Measurements from ENCODE around the gene KLF1.

KLF1 gene

DNA sequence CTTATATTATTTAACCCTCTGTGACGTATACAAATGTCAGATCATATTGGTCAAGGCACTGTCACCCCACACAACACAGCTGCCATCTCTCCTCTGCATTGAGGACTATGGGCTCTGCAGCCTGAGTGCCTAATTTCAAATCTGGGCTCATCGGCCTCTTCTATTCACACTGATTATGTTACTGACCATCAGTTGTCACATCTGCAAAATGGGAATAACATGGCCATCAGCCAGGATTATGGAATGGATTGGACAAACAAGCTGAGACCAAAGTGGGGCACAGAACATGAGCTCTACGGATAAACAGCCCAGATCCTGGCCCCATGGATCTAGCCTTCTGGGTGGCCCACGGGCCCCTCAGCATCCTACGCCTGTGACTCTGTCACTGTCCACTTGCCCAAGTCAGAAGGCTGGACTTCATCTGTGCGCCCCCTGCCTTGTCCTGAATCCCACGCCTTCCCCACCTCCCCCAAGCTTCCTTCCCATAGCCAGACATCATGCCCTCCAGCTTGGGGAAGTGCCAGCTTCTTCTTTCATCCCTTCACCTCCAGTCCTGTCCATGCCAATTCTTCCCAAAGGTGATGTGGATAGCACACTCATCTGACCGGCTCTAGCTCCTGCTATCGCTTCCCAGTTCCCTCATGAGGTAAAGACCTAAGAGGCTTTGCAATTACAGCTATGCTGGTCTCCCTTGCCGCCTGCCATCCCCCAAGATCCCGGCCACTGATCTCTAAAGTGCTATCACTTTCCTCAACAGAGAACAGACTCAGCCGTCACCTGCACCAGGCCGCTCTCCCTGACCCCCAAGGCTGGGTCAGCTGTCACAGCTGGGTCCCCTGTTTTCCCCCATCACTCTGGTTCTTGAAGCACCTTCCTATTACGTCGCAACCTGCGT is 45.6 kb upstream of the KLF1 start:
- H3K27me3 ChIP-seq (ENCODE audit: insufficient read depth, poor library complexity, severe bottlenecking), result no peaks in the 10 kb centered on the region
- no peak for DNase-seq (ENCODE audit: low spot score)
- TF ChIP-seq, protein P1, sequence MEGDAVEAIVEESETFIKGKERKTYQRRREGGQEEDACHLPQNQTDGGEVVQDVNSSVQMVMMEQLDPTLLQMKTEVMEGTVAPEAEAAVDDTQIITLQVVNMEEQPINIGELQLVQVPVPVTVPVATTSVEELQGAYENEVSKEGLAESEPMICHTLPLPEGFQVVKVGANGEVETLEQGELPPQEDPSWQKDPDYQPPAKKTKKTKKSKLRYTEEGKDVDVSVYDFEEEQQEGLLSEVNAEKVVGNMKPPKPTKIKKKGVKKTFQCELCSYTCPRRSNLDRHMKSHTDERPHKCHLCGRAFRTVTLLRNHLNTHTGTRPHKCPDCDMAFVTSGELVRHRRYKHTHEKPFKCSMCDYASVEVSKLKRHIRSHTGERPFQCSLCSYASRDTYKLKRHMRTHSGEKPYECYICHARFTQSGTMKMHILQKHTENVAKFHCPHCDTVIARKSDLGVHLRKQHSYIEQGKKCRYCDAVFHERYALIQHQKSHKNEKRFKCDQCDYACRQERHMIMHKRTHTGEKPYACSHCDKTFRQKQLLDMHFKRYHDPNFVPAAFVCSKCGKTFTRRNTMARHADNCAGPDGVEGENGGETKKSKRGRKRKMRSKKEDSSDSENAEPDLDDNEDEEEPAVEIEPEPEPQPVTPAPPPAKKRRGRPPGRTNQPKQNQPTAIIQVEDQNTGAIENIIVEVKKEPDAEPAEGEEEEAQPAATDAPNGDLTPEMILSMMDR (IDR thresholded peaks at IDR 0.05; ENCODE audit: poor library complexity, severe bottlenecking), result no peak
- H3K9me3 ChIP-seq (ENCODE audit: severe bottlenecking), result no peaks in the 10 kb centered on the region
- H3K27ac ChIP-seq (ENCODE audit: poor library complexity, severe bottlenecking), result peak overlapping the region; percentile 47
- ATAC-seq (ENCODE audit: low read depth), result no peak
- H3K4me1 ChIP-seq (ENCODE audit: insufficient read depth, poor library complexity, severe bottlenecking), result peaks cover 2% of the 10 kb centered on the region
- H3K4me3 ChIP-seq (ENCODE audit: severe bottlenecking), result peak overlapping the region; percentile 93
- H3K36me3 ChIP-seq (ENCODE audit: low read depth), result peaks cover 40% of the 10 kb centered on the region

DNA sequence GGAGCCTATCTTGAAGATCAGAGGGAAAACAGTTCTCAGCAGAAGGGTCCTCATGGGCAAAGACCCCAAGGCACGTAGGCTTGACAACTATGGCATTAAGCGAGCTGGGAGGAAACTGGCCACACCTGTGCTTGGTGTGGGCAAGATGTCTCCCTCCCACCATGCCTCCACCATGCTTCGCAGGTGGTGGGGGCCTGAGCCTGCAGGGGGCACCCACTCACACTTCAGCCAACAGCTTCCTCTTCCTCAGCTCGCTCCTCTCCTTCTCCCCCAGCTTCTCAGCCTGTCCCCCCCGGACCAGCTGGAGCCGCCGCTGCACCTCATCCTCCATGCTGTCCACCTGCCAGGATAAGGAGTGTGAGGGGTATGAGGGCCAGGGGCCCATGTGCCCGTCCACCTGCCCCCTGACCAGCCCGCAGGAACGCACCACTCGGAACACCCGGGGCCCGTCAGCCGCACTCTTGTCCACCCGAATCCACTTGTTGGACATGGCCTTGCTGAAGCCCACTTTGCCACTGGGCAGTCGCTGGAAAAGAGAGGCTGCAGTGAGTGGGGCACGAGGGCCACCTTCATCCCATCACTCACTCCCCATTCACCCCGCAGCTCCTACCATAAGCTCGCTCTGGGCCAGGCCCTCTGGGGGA is 43.1 kb upstream of the KLF1 start:
- Histone ChIP-seq H3K9me3 (ENCODE audit: severe bottlenecking) (no peaks in the 10 kb centered on the region), H3K4me1 (ENCODE audit: insufficient read depth, poor library complexity, severe bottlenecking) (peaks cover 2% of the 10 kb centered on the region), H3K36me3 (ENCODE audit: low read depth) (peaks cover 62% of the 10 kb centered on the region), H3K27ac (ENCODE audit: poor library complexity, severe bottlenecking) (no peak overlapping the region), H3K4me3 (ENCODE audit: severe bottlenecking) (no peak overlapping the region), H3K27me3 (ENCODE audit: insufficient read depth, poor library complexity, severe bottlenecking) (no peaks in the 10 kb centered on the region)
- DNase-seq (ENCODE audit: low spot score), result no peak
- ATAC-seq (ENCODE audit: low read depth), result no peak
- TF ChIP-seq, protein P1 (IDR thresholded peaks at IDR 0.05; ENCODE audit: poor library complexity, severe bottlenecking), result no peak

DNA sequence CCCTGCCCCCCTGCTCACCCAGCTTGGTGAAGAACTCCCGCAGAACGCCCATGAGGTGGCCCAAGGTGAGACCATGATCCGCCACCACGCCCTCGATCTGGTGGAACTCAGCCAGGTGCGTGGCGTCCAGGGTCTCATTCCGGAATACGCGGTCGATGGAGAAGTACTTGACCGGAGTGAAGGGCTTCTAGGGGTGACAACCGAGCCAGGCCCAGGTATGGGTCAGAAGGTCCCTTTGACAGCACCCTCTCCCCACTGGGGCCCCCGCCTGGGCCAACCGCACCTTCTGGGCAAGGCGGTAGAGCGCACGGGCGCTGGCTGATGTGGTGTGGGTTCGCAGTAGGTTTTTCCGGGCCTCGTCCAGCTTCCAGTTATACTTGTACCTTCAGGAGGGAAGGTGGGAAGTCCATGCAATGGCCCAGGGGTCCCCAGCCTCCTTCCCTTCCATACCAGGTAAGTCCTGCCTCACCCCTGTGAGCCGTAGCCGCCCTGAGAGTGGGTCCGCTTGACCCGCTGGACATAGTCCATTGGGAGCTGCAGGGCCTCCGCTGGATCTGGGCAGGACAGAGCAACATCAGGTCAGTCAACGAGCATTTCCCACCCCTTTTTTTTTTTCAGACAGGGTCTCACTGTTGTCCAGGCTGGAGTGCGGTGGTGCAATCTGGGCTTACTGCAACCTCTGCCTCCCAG is 37.8 kb upstream of the KLF1 start:
- Histone ChIP-seq H3K4me1 (ENCODE audit: insufficient read depth, poor library complexity, severe bottlenecking) (no peaks in the 10 kb centered on the region), H3K27me3 (ENCODE audit: insufficient read depth, poor library complexity, severe bottlenecking) (no peaks in the 10 kb centered on the region), H3K27ac (ENCODE audit: poor library complexity, severe bottlenecking) (no peak overlapping the region), H3K36me3 (ENCODE audit: low read depth) (peaks cover 68% of the 10 kb centered on the region), H3K9me3 (ENCODE audit: severe bottlenecking) (no peaks in the 10 kb centered on the region), H3K4me3 (ENCODE audit: severe bottlenecking) (no peak overlapping the region)
- ATAC-seq (ENCODE audit: low read depth) (no peak), DNase-seq (ENCODE audit: low spot score) (no peak)
- TF ChIP-seq, protein P1 (IDR thresholded peaks at IDR 0.05; ENCODE audit: poor library complexity, severe bottlenecking), result no peak

DNA sequence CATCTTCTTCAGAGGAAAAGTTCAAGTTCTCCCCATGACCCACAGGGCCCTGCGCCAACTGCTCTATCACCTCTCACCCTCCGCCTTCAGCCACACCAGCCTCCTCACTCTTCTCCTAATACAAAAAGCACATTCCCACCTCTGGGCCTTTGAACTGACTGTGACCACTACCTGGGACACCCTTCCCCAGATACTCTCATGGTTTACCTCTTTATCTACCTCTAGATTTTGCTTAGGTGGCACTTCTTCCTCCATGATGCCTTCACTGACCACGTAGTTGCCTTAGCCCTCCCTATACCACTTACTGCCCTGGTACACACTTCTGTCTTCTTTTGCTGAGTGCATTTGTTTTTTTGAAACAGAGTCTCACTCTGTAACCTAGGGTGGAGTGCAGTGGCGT is 36.0 kb upstream of the KLF1 start:
- Histone ChIP-seq H3K9me3 (ENCODE audit: severe bottlenecking) (no peaks in the 10 kb centered on the region), H3K4me1 (ENCODE audit: insufficient read depth, poor library complexity, severe bottlenecking) (no peaks in the 10 kb centered on the region), H3K27ac (ENCODE audit: poor library complexity, severe bottlenecking) (no peak overlapping the region), H3K36me3 (ENCODE audit: low read depth) (peaks cover 50% of the 10 kb centered on the region), H3K4me3 (ENCODE audit: severe bottlenecking) (no peak overlapping the region), H3K27me3 (ENCODE audit: insufficient read depth, poor library complexity, severe bottlenecking) (no peaks in the 10 kb centered on the region)
- DNase-seq (ENCODE audit: low spot score), result no peak
- no peak for ATAC-seq (ENCODE audit: low read depth)
- TF ChIP-seq, protein P1 (IDR thresholded peaks at IDR 0.05; ENCODE audit: poor library complexity, severe bottlenecking), result no peak
